ENCODE results near the gene FBXL16.
"Not testable (repeated sequence)": the region's sequence is repeated elsewhere in the genome, so short reads cannot be mapped to it uniquely, and the experiment has no call there.

FBXL16 gene, protein sequence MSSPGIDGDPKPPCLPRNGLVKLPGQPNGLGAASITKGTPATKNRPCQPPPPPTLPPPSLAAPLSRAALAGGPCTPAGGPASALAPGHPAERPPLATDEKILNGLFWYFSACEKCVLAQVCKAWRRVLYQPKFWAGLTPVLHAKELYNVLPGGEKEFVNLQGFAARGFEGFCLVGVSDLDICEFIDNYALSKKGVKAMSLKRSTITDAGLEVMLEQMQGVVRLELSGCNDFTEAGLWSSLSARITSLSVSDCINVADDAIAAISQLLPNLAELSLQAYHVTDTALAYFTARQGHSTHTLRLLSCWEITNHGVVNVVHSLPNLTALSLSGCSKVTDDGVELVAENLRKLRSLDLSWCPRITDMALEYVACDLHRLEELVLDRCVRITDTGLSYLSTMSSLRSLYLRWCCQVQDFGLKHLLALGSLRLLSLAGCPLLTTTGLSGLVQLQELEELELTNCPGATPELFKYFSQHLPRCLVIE

DNA sequence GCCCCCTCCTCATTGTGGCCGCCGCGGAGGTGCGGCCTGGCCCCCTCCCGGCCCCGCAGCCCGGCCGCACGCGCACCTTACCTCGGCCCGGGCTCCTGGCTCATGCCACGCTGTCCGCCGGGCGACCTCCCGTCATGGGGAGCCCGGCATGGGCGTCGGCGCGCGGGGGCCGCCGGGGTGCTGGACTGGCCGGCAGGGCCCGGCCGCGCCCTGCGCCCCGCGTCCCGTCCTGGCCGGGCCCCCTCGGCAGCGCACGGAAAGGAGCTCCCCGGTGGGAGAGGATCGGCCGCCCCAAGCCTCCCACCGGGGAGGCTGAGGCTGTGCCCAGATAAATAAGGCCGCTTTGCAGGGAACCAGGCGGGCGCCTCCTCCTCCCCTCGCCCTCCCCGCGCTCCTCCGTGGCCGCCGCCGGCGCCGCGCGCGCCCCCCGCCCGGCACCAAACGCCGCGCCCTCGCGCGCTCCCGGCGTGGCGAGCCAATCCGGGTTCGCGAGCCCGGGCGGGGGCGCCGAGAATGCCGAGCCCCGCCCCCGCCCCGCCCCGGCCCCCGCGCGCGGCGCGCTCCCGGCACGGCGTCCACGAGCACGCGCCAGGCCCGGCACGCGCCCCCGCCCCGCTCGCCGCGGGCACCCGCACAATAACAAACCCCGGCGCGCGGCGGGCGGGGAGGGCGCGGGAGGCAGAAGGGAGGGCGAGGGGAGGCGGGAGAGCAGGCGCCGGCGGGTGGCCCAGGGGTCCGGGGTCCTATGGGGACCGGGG, at the start of gene FBXL16:
Gene FBXL16, minus strand, starts transcription at position 371 of the 758 bp plus-strand sequence. CDS start 8,396 bp downstream, outside the sequence.
- no peak for DNase-seq (ENCODE audit: low read depth)
- H3K4me3 ChIP-seq (ENCODE audit: low read length): no peak within 1 kb of the TSS
- TF ChIP-seq, protein P1, sequence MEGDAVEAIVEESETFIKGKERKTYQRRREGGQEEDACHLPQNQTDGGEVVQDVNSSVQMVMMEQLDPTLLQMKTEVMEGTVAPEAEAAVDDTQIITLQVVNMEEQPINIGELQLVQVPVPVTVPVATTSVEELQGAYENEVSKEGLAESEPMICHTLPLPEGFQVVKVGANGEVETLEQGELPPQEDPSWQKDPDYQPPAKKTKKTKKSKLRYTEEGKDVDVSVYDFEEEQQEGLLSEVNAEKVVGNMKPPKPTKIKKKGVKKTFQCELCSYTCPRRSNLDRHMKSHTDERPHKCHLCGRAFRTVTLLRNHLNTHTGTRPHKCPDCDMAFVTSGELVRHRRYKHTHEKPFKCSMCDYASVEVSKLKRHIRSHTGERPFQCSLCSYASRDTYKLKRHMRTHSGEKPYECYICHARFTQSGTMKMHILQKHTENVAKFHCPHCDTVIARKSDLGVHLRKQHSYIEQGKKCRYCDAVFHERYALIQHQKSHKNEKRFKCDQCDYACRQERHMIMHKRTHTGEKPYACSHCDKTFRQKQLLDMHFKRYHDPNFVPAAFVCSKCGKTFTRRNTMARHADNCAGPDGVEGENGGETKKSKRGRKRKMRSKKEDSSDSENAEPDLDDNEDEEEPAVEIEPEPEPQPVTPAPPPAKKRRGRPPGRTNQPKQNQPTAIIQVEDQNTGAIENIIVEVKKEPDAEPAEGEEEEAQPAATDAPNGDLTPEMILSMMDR (conservative IDR thresholded peaks at IDR 0.05; ENCODE audit: low read depth, low read length): no peak

GRCh38 chr16:754656-755055, 49.1 kb upstream of the FBXL16 start:
- no peak overlapping the region for H3K4me3 ChIP-seq (ENCODE audit: low read length)
- TF ChIP-seq, protein P1 (conservative IDR thresholded peaks at IDR 0.05; ENCODE audit: low read depth, low read length): no peak
- DNase-seq (ENCODE audit: low read depth): no peak

DNA sequence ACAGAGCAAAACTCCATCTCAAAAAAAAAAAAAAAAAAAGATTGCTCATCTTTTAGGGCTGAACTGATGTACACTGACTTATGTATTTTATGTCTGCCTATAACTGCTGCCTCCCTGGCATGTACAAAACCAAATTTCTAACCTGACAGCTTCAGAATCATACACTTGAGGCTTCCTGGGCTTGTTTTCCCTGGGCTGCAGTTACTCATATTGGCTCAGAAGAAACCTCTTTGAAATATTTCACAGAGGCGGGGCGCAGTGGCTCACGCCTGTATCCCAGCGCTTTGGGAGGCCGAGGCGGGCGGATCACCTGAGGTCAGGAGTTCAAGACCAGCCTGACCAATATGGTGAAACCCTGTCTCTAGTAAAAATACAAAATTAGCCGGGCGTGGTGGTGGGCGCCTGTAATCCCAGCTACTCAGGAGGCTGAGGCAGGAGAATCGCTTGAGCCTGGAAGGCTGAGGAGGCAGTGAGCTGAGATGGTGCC, 48.6 kb upstream of the FBXL16 start:
- H3K4me3 ChIP-seq (ENCODE audit: low read length); DNase-seq (ENCODE audit: low read depth): not testable (repeated sequence)

DNA sequence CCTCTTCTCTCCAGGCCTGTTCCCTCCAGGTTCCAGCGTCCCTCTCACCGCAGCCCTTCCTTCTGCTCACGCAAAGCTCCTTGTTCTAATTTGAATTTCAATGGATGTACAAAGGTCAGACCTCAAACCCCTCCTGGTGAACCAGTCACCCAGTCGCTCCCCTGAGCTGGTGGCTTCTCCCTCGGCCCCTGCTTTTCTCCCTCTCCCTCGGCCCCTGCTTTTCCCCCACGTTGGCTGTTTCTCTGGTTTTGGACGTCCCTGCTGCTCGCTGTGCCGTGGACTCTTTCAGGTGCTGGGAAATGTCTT, 46.4 kb upstream of the FBXL16 start:
- TF ChIP-seq, protein P1 (conservative IDR thresholded peaks at IDR 0.05; ENCODE audit: low read depth, low read length): no peak
- DNase-seq (ENCODE audit: low read depth): no peak
- no peak overlapping the region for H3K4me3 ChIP-seq (ENCODE audit: low read length)

- DNase-seq (ENCODE audit: low read depth): no peak
- TF ChIP-seq, protein P1 (conservative IDR thresholded peaks at IDR 0.05; ENCODE audit: low read depth, low read length): no peak
- no peak overlapping the region for H3K4me3 ChIP-seq (ENCODE audit: low read length)
Measured at GRCh38 chr16:751152-752006, 45.8 kb upstream of the FBXL16 start.

DNA sequence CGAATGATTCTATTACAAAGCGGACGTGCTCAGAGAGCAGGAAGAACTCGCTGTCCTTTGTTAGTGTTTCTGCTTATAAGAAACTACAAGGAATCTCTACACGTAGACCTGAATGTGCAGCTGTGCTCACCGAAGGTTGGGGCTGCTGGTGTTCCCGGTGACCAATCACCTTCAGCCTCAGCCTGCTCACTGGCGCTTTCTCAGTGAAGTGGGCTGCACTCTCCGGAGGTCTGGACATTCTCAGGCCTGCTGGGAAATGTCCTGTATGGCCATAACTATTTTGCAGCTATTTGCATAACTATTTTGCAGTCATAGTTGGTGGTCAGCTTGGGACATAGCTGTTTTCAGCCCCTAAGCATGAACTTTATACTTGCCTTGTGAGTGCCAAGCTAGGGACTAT, 44.9 kb upstream of the FBXL16 start:
- TF ChIP-seq, protein P1 (conservative IDR thresholded peaks at IDR 0.05; ENCODE audit: low read depth, low read length): no peak
- DNase-seq (ENCODE audit: low read depth): no peak
- no peak overlapping the region for H3K4me3 ChIP-seq (ENCODE audit: low read length)

DNA sequence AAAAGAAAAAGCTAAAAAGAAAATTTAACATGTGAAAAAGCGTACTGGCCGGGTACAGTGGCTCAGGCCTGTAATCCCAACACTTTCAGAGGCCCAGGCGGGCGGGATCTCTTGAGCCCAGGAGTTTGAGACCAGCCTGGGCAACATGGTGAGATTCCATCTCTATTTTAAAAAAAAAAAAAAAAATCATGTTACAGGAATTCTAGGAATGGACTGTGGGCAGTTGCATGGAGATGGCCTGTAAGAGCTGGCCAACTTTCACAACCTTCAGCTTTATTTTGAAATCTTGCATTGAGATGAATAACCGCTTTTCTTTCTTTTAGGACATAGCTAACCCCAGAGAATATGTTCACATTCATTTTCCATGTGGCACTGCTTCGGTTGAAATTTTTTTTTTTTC, 43.4 kb upstream of the FBXL16 start:
- no peak for DNase-seq (ENCODE audit: low read depth)
- TF ChIP-seq, protein P1 (conservative IDR thresholded peaks at IDR 0.05; ENCODE audit: low read depth, low read length): no peak
- H3K4me3 ChIP-seq (ENCODE audit: low read length): no peak overlapping the region
